ENCODE measurements around the gene CFAP74. TPM values are rescaled to one million over a fixed set of nuclear protein-coding genes. Genes with fewer than 3 reads are reported as not detected.

Gene CFAP74
- polyA plus RNA-seq, 2 of the 4 experiments (the other 2 are of a cell fraction) = 0.03 to 0.04 TPM

GRCh38 chr1:2019571-2020309, 16.2 kb upstream of the CFAP74 start:
- WGBS (ENCODE audit: missing lambda C conversion rate) = no CpG with 5 or more reads among the region's 61 CpGs
- H3K4me3 ChIP-seq = peak overlapping the region; percentile 53
- H3K9me3 ChIP-seq = no peaks in the 10 kb centered on the region
- peak overlapping the region in 1 of 2 experiments; percentile 78; a peak in 3 of 6 replicates for H3K27ac ChIP-seq
- TF ChIP-seq REST (IDR thresholded peaks at IDR 0.05) (peak; percentile 87), USF2 (IDR thresholded peaks at IDR 0.05) (no peak)
- peak overlapping the region; percentile 91 for H3K4me2 ChIP-seq
- 0 out of 3 replicates have a peak, but pooled peaks cover 6% of the 10 kb centered on the region for H3K4me1 ChIP-seq
- no peak for DNase-seq (ENCODE audit: low read depth in 1 of 2, low spot score in 1 of 2)
- POLR2A ChIA-PET = no interaction called here
- FAIRE-seq = no peak
- CTCF ChIA-PET = interaction anchor here (0.5 to 3.1 kb wide), 2 partner anchors 26 to 27 kb away, joined by 3 to 20 read pairs; no protein-coding TSS in a partner anchor
- ATAC-seq = no peak

GRCh38 chr1:2019172-2019543, 15.6 kb upstream of the CFAP74 start, which contains the start of gene GABRD:
GABRD (plus strand) TSS chr1:2019345; CDS start chr1:2019424, 79 bp downstream.
- ChIA-PET POLR2A (no interaction called here), CTCF (interaction anchor here (0.5 to 3.6 kb wide), 2 partner anchors 25 to 26 kb away, joined by 3 to 13 read pairs; no protein-coding TSS in a partner anchor)
- TF ChIP-seq RNF2 (IDR thresholded peaks at IDR 0.05; ENCODE audit: borderline replicate concordance, low read depth) = no peak
- no peak for TF ChIP-seq CHD4 (IDR thresholded peaks at IDR 0.05; ENCODE audit: borderline replicate concordance)
- no peak for TF ChIP-seq MYC (IDR thresholded peaks at IDR 0.05; ENCODE audit: borderline replicate concordance, low read length)
- TF ChIP-seq ZSCAN20 (CRISPR knock-in tag; IDR thresholded peaks at IDR 0.05) = no peak
- no peak for TF ChIP-seq HOXB5 (CRISPR knock-in tag; IDR thresholded peaks at IDR 0.05)
- TF ChIP-seq ZNF302 (CRISPR knock-in tag; IDR thresholded peaks at IDR 0.05) = no peak
- TF ChIP-seq RARB (CRISPR knock-in tag; IDR thresholded peaks at IDR 0.05) = no peak
- TF ChIP-seq ESRRA (IDR thresholded peaks at IDR 0.05; ENCODE audit: borderline replicate concordance, low read length) = no peak
- TF ChIP-seq USF2 (IDR thresholded peaks at IDR 0.05) = no peak
- no peak for TF ChIP-seq BHLHE40 (IDR thresholded peaks at IDR 0.05; ENCODE audit: low read depth, low read length)
- no peak for TF ChIP-seq POLR2AphosphoS2 (conservative IDR thresholded peaks at IDR 0.05; ENCODE audit: low read length)
- TF ChIP-seq ATOH8 (CRISPR knock-in tag; IDR thresholded peaks at IDR 0.05; ENCODE audit: low read depth) = no peak
- DNase-seq (ENCODE audit: low read depth in 1 of 2, low spot score in 1 of 2) (no peak), FAIRE-seq (no peak), ATAC-seq (0 out of 6 replicates have a peak, but pooled peaks of 1 of the 2 experiments have one; percentile 15)
- no CpG with 5 or more reads among the region's 60 CpGs for WGBS (ENCODE audit: missing lambda C conversion rate)
- H3K27ac ChIP-seq = peak within 1 kb of the TSS in 1 of 2 experiments; percentile 78; a peak in 3 of 6 replicates
- no peaks in the 10 kb centered on the region for H3K9me3 ChIP-seq
- H3K4me1 ChIP-seq = 0 out of 3 replicates have a peak, but pooled peaks cover 6% of the 10 kb centered on the region
- H3K4me3 ChIP-seq = peak within 1 kb of the TSS; percentile 53
- H3K4me2 ChIP-seq = peak within 1 kb of the TSS; percentile 91
